ENCODE results near the gene NUCB1.

NUCB1 gene

DNA sequence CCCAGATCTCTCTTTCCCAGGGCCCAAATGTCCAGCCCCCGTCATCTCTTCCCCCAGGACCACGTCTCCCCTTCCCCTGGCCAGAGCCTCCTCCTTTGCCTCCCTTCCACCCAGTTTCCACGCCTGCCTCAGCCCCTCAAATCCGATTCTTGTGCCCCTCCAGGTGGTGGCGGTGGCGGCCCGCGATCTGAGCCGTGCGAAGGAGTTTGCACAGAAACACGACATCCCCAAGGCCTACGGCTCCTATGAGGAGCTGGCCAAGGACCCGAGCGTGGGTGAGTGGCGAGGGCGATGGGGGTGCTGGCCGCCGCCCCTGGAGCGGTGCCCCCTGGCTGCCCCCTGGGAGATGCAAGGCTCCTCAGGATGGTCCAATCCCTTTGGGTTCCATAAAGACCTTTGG, 34.7 kb downstream of the NUCB1 start:
- no peak for DNase-seq (ENCODE audit: low spot score)

DNA sequence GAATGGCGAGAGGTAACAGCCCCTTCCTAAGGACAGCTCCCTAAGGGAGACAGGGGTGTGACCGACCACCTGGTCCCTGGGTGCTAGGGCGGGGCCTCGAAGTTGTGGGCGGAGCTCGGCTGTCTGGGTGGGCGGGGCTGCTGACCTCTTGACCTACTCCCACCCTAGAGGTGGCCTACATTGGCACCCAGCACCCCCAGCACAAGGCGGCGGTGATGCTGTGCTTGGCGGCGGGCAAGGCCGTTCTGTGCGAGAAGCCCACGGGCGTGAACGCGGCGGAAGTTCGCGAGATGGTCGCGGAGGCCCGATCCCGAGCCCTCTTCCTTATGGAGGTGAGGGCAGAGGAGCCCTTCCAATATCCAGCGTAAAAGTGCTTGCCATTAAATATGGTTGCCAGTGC, 35.8 kb downstream of the NUCB1 start:
- no peak for DNase-seq (ENCODE audit: low spot score)

GRCh38 chr19:48938256-48938655, 38.1 kb downstream of the NUCB1 start:
- DNase-seq (ENCODE audit: low spot score): no peak

GRCh38 chr19:48940902-48941301, 40.8 kb downstream of the NUCB1 start:
- DNase-seq (ENCODE audit: low spot score): no peak

GRCh38 chr19:48943081-48943480, 43.0 kb downstream of the NUCB1 start:
- DNase-seq (ENCODE audit: low spot score): no peak

DNA sequence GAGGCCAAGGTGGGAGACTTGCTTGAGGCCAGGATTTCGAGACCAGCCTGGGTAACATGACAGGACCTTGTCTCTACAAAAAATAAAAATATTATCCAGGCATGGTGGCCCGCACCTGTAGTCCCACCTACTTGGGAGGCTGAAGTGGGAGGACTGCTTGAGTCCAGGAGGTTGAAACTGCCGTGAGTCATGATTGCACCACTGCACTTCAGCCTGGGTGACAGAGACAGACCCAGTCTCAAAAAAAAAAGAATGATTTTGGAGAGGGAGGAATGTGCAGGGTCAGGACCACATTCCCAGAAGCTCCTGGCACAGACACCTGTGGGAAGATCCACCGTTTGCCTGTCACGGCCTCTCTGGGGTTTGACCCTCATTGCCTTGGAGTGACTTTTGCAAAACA, 45.3 kb downstream of the NUCB1 start:
- DNase-seq (ENCODE audit: low spot score): no peak

- no peak for DNase-seq (ENCODE audit: low spot score)
Measured at GRCh38 chr19:48945817-48946216, 45.7 kb downstream of the NUCB1 start.

- no peak for DNase-seq (ENCODE audit: low spot score)
Measured at GRCh38 chr19:48946463-48947257, 46.5 kb downstream of the NUCB1 start.

DNA sequence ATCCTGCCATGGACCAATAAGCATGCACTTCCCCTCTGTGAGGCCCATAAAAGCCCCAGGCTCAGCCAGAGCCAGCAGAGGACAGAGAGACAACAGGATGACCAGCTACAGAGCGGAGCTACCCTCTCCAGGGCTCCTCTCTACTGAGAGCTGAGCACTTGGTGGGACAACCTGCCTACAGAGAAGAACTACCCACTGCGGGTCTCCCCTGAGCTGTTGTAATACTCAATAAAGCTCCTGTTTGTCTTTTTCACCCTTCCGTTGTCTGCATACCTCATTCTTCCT, 47.1 kb downstream of the NUCB1 start:
- DNase-seq (ENCODE audit: low spot score): no peak

GRCh38 chr19:48950159-48950558, 50.0 kb downstream of the NUCB1 start:
- DNase-seq (ENCODE audit: low spot score): no peak

GRCh38 chr19:48950830-48951519, 50.9 kb downstream of the NUCB1 start:
- DNase-seq (ENCODE audit: low spot score): no peak

- DNase-seq (ENCODE audit: low spot score): no peak
Measured at GRCh38 chr19:48953141-48953540, 53.0 kb downstream of the NUCB1 start.

GRCh38 chr19:48953990-48954594, 54.0 kb downstream of the NUCB1 start:
- DNase-seq (ENCODE audit: low spot score): no peak

- DNase-seq (ENCODE audit: low spot score): peak; percentile 95
Measured at GRCh38 chr19:48954595-48955307, 54.6 kb downstream of the NUCB1 start, which contains the start of gene BAX. Gene BAX (plus strand): TSS chr19:48954875. CDS start chr19:48954929, 54 bp downstream.

- DNase-seq (ENCODE audit: low spot score): no peak
Measured at GRCh38 chr19:48955308-48955958, 55.3 kb downstream of the NUCB1 start.

DNA sequence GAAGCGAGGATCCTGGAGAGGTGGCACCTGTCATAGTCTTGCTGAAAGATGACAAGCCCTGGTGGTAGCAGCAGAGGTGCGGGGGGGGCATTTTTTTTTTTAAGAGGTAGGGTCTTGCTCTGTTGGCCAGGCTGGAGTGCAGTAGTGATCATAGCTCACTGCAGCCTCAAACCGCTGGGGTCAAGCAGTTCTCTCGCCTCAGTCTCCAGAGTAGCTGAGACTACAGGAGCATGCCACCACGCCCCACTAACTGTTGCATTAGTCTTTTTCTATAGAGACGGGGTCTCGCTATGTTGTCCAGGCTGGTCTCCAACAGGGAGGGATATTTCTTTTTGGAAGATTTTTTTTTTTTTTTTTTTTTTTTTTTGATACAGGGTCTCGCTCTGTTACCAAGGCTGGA, 57.9 kb downstream of the NUCB1 start:
- no peak for DNase-seq (ENCODE audit: low spot score)

- no peak for DNase-seq (ENCODE audit: low spot score)
Measured at GRCh38 chr19:48959341-48960239, 59.5 kb downstream of the NUCB1 start.

GRCh38 chr19:48961051-48961649, 61.0 kb downstream of the NUCB1 start:
- no peak for DNase-seq (ENCODE audit: low spot score)

DNA sequence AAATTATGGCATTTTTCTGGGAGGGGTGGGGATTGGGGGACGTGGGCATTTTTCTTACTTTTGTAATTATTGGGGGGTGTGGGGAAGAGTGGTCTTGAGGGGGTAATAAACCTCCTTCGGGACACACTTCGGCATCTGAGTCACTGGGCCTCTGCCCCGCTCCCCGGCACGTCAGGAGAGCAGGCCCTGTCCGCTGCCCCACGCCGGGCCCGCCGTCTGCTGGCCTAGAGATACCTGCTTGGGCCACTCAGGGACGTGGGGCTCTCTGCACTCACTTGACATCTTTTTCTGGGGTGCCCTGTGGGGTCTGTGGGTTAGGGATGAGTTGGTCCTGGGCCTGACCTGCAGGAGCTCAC, 61.5 kb downstream of the NUCB1 start:
- no peak for DNase-seq (ENCODE audit: low spot score)

DNA sequence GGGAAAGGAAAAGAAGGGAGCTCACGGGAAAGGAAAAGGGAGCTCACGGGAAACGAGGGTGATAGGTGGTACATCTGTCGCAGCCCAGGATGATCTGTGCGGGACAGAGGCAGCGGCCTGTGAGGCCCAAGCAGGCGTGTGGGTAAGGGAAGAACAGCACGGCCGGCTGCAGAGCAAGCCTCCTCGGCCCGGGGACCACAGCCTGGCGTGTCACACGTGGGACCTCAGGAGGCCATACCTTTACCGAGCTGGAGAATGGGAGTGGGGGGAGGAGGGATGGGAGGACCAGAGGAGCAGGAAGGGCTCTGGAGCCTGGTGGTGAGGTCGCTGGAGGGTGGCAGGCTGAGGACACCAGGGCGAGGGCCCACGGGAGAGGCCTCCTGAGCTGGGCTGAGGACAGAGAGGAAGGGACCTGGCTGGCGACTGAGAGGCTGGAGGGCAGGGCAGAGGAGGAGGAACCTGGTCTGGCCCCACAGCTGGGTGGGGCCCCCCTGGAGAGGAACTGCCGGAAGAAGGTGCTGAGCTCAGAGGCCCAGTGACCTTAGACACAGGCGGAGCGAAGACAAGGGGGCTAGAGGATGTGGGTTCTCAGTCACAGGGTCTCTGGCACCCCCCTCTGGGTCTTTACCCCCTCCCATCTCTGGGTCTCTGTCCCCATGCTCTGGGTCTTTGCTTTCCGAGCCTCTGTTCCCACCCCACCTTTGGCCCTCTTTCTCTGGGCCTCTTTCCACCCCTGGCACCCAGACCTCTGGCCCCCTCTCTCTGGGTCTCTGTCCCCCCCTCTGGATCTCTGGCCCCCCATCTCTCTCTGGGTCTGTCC, 62.1 kb downstream of the NUCB1 start:
- DNase-seq (ENCODE audit: low spot score): peak; percentile 68
